C4-2B (cell line): ENCODE measurements around the gene RGS19.

ENCODE experiments used
- H3K27ac ChIP-seq: fragments of 450-650 bp; 2 replicates; pipeline ENCODE4 v1.5.1; 2017
- CTCF ChIP-seq: fragments of 450-650 bp; conservative IDR thresholded peaks from 2 replicates; pipeline ENCODE4 v1.5.1; 2017; ENCODE audit warnings: mild to moderate bottlenecking
- ZFX ChIP-seq: fragments of 450-650 bp; IDR thresholded peaks from 2 replicates; pipeline ENCODE4 v1.6.1; 2017

Gene RGS19

GRCh38 chr20:64100946-64101688 lies 21.8 kb upstream of the RGS19 start:
- TF ChIP-seq CTCF (no peak), ZFX (no peak)
- H3K27ac ChIP-seq = no peak overlapping the region

GRCh38 chr20:64100566-64100888 lies 21.2 kb upstream of the RGS19 start:
- no peak overlapping the region for H3K27ac ChIP-seq
- TF ChIP-seq ZFX (no peak), CTCF (no peak)

GRCh38 chr20:64099880-64100565 lies 20.7 kb upstream of the RGS19 start:
- no peak overlapping the region for H3K27ac ChIP-seq

DNA sequence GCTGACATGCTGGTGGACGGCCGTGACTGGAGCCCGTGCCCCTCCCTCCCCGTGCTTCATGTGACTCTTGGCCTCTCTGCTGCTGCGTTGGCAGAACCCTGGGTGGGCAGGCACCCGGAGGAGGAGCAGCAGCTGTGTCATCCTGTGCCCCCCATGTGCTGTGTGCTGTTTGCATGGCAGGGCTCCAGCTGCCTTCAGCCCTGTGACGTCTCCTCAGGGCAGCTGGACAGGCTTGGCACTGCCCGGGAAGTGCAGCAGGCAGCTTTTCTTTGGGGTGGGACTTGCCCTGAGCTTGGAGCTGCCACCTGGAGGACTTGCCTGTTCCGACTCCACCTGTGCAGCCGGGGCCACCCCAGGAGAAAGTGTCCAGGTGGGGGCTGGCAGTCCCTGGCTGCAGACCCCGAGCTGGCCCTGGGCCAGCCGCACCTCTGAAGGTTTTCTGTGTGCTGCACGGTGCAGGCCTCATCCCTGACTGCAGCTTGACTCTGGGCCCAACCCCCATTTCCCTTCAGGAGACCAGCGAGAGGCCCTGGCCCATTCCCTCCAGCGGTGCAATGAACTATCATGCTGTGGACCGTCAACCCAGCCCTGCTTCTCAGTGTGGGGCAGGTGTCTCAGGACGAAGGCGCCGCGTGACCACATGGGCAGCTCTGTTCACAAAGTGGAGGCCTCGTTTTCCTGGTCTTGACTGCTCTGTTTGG lies 19.9 kb upstream of the RGS19 start:
- TF ChIP-seq CTCF (no peak), ZFX (no peak)
- H3K27ac ChIP-seq = no peak overlapping the region

More at GRCh38 chr20:64099880-64100565, 20.7 kb upstream of the RGS19 start:
- TF ChIP-seq ZFX = no peak
- no peak for TF ChIP-seq CTCF

DNA sequence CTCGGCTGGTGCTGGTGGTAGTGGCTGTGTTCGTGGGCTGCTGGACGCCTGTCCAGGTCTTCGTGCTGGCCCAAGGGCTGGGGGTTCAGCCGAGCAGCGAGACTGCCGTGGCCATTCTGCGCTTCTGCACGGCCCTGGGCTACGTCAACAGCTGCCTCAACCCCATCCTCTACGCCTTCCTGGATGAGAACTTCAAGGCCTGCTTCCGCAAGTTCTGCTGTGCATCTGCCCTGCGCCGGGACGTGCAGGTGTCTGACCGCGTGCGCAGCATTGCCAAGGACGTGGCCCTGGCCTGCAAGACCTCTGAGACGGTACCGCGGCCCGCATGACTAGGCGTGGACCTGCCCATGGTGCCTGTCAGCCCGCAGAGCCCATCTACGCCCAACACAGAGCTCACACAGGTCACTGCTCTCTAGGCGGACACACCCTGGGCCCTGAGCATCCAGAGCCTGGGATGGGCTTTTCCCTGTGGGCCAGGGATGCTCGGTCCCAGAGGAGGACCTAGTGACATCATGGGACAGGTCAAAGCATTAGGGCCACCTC lies 19.2 kb upstream of the RGS19 start:
- no peak for TF ChIP-seq CTCF
- TF ChIP-seq ZFX = no peak
- no peak overlapping the region for H3K27ac ChIP-seq

DNA sequence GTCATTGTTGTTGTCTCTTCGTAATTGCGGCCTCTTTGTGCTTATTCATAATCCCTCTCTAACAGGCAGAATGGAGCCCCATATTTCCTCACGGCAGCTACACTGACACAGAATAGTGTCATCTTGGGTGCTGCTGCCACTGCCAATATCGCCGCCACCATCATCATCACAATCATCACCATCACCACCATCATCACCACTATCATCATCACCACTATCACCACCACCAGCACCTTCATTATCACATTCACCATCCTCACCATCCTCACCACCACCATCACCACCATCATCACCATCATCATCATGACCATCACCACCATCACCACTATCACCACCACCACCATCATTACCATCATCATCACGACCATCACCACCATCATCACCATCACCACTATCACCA lies 17.2 kb upstream of the RGS19 start:
- TF ChIP-seq CTCF (no peak), ZFX (no peak)
- no peak overlapping the region for H3K27ac ChIP-seq

DNA sequence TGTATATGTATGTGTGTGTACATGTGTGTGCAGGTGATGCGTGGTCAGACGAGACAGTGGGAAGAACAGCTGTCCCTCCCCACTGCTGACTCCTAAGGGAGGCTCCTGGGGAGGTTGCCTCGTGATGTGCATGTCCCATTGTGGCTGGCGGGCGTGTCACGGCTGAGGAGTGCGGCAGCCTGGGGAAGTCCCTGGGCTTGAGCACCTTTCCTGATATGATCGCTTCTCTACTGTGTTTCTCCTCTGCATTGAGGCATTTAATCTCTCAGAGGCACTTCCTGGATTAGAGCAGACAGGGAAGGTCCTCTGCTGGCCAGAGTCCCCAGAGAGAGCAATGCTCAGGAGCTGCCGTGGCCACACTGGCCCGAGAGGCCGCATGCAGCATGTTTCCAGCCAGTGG lies 16.6 kb upstream of the RGS19 start:
- H3K27ac ChIP-seq = no peak overlapping the region
- TF ChIP-seq CTCF (no peak), ZFX (no peak)
